Breast epithelium (tissue), 3 donors: ENCODE results near the gene ZNF546.

Experiments used
- POLR2A ChIP-seq: fragments of 450-650 bp; IDR thresholded peaks from one replicate; pipeline ENCODE4 v1.6.1; 2016; ENCODE audit warnings: antibody characterized with exemption, mild to moderate bottlenecking, moderate library complexity
- TF ChIP-seq, protein P1 (sequence below), 3 donors: fragments of 450-650 bp; IDR thresholded peaks; one replicate each; pipeline ENCODE4 v1.5.1; 2016 to 2017; ENCODE audit warnings: antibody characterized with exemption in 3 of 3, mild to moderate bottlenecking in 3 of 3, moderate library complexity in 3 of 3

DNA sequence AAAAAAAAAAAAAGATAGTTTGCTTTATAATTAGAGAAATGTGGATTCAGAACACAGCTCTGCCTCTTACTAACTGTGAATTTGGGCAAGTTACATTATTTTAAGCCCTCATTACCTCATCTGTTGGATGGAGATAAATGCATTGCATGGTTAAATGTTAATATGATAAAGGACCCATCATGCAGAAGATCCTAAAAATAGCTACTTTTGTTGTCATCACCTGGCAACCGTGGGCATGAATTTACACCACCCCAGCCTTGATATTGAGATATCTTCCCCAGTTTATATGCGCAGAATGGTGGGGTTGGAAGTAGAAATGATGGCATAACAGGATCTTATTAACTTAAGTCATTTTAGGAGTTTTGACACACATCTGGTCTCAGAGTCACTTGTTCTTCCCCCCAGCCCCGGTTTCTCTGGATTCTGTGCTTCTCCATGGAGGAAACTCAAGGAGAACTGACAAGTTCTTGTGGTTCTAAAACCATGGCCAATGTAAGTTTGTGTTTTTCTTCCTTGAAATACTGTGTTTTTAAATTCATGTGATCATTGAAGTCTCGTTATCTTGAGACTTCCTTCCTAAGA lies 8.9 kb downstream of the ZNF546 start:
- TF ChIP-seq, protein P1, sequence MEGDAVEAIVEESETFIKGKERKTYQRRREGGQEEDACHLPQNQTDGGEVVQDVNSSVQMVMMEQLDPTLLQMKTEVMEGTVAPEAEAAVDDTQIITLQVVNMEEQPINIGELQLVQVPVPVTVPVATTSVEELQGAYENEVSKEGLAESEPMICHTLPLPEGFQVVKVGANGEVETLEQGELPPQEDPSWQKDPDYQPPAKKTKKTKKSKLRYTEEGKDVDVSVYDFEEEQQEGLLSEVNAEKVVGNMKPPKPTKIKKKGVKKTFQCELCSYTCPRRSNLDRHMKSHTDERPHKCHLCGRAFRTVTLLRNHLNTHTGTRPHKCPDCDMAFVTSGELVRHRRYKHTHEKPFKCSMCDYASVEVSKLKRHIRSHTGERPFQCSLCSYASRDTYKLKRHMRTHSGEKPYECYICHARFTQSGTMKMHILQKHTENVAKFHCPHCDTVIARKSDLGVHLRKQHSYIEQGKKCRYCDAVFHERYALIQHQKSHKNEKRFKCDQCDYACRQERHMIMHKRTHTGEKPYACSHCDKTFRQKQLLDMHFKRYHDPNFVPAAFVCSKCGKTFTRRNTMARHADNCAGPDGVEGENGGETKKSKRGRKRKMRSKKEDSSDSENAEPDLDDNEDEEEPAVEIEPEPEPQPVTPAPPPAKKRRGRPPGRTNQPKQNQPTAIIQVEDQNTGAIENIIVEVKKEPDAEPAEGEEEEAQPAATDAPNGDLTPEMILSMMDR (IDR thresholded peaks at IDR 0.05): no peak
- no peak for TF ChIP-seq POLR2A
